K562 (cell line): Measurements from ENCODE around the gene FKBP9. TPM values are rescaled to one million over a fixed set of nuclear protein-coding genes. Genes with fewer than 3 reads are reported as not detected.

Experiments used
- FOXM1 ChIP-seq, 2 experiments: fragments of 450-650 bp in 1 of 2; sonication (generic) in 1 of 2; formaldehyde crosslinking in 1 of 2; IDR thresholded peaks; 2 replicates each; pipeline versions ENCODE4 v1.6.1 to v1.9.0; 2017 to 2022; ENCODE audit warnings: low read depth in 2 of 2, mild to moderate bottlenecking in 2 of 2, missing genetic modification reagents in 1 of 2, moderate library complexity in 1 of 2
- NKRF ChIP-seq: fragments of 450-650 bp; IDR thresholded peaks from 2 replicates; pipeline ENCODE4 v1.6.1; 2016; ENCODE audit warnings: borderline replicate concordance
- SAFB ChIP-seq: fragments of 200-400 bp; formaldehyde crosslinking; IDR thresholded peaks from 2 replicates; pipeline ENCODE4 v1.6.1; 2017; ENCODE audit warnings: low read depth, low read length, borderline replicate concordance
- TSHZ1 ChIP-seq: fragments of 250-450 bp; sonication (Bioruptor Pico); IDR thresholded peaks from 2 replicates; pipeline ENCODE4 v1.4.0; 2020; ENCODE audit warnings: mild to moderate bottlenecking, moderate library complexity
- ZBTB26 ChIP-seq: fragments of 450-650 bp; formaldehyde crosslinking; IDR thresholded peaks from 2 replicates; pipeline ENCODE4 v1.4.0; 2022; ENCODE audit warnings: missing genetic modification characterization
- ZBTB40 ChIP-seq, 2 experiments: fragments of 450-650 bp in 1 of 2; sonication (generic) in 1 of 2; formaldehyde crosslinking in 1 of 2; IDR thresholded peaks; 2 replicates each; pipeline versions ENCODE4 v1.7.1 to v1.9.0; 2016 to 2022; ENCODE audit warnings: inconsistent platforms in 1 of 2, mild to moderate bottlenecking in 1 of 2, missing genetic modification reagents in 1 of 2
- polyA plus RNA-seq, 8 experiments: library from polyadenylated mRNA; depleted of rRNA in 4 of 8; stranded (reverse) in 5 of 8; unstranded in 3 of 8; fragments of >200 nt; fragmentation: Nextera tagmentation in 2 of 8; fragmentation: Illumina TruSeq in 1 of 8; extraction: Ambion mirVana in 2 of 8; extraction: Trizol in 1 of 8; gene quantifications; 2 replicates each; pipeline versions ENCODE4 v1.2.1 to v1.2.3, GENCODE V29; 2011 to 2014; ENCODE audit warnings: inconsistent platforms in 1 of 8, missing spikeins in 1 of 8
- total RNA-seq, 7 experiments: library from RNA; depleted of rRNA in 6 of 7; stranded (reverse); fragments of >200 nt in 6 of 7; fragmentation: Illumina TruSeq in 2 of 7; extraction: Trizol in 2 of 7; gene quantifications; 2 replicates each; pipeline versions ENCODE4 v1.2.1 to v1.2.3, GENCODE V29; 2011 to 2021; ENCODE audit warnings: low replicate concordance in 1 of 7

The FKBP9 gene
- total and polyA plus RNA-seq, 9 of the 15 experiments (the other 6 are each of a cell fraction or from before 2014, with no cell fraction given) = 5.9 to 23.7 (median 15.8) TPM

GRCh38 chr7:32942415-32943251, 14.6 kb upstream of the FKBP9 start (continued):
- TF ChIP-seq ZBTB40 (IDR thresholded peaks at IDR 0.05) (no peak), ZBTB40 (CRISPR knock-in tag; IDR thresholded peaks at IDR 0.05) (no peak), NKRF (no peak), TSHZ1 (no peak), FOXM1 (IDR thresholded peaks at IDR 0.05; ENCODE audit: low read depth) (no peak), FOXM1 (CRISPR knock-in tag; IDR thresholded peaks at IDR 0.05; ENCODE audit: low read depth) (no peak), SAFB (peak; percentile 21; the same call in 1 of the 2 replicates), ZBTB26 (CRISPR knock-in tag) (no peak)
